H9 (cell line): Measurements from ENCODE around the gene ARHGAP8. TPM values are rescaled to one million over a fixed set of nuclear protein-coding genes. Genes with fewer than 3 reads are reported as not detected.

Experiments used
- DNase-seq: peaks from one replicate; pipeline ENCODE4 v3.0.0-alpha.2; 2017
- H2AFZ ChIP-seq: one replicate; pipeline ENCODE4 v1.6.1; 2013; ENCODE audit warnings: mild to moderate bottlenecking, low read length, control low read depth, moderate library complexity
- H2AK5ac ChIP-seq: 2 replicates; pipeline ENCODE4 v1.6.1; 2013; ENCODE audit warnings: low read length, control low read depth, mixed read lengths; ENCODE audit not compliant: insufficient read length
- H2BK120ac ChIP-seq: one replicate; pipeline ENCODE4 v1.6.1; 2013; ENCODE audit warnings: low read depth, mild to moderate bottlenecking, low read length, control low read depth, inconsistent platforms; ENCODE audit not compliant: poor library complexity, severe bottlenecking
- H2BK12ac ChIP-seq: 2 replicates; pipeline ENCODE4 v1.6.1; 2013; ENCODE audit warnings: low read length, control low read depth, mixed read lengths, low read depth; ENCODE audit not compliant: insufficient read length
- H2BK15ac ChIP-seq: 2 replicates; pipeline ENCODE4 v1.6.1; 2013; ENCODE audit warnings: low read depth, low read length, control low read depth
- H2BK20ac ChIP-seq: one replicate; pipeline ENCODE4 v1.6.1; 2013; ENCODE audit warnings: low read depth, mild to moderate bottlenecking, low read length, control low read depth, inconsistent platforms; ENCODE audit not compliant: poor library complexity, severe bottlenecking
- H2BK5ac ChIP-seq: 2 replicates; pipeline ENCODE4 v1.6.1; 2013; ENCODE audit warnings: low read length, control low read depth, mixed read lengths; ENCODE audit not compliant: insufficient read length
- H3K14ac ChIP-seq: 2 replicates; pipeline ENCODE4 v1.6.1; 2013; ENCODE audit warnings: low read length, control low read depth; ENCODE audit not compliant: insufficient read depth
- H3K18ac ChIP-seq: 2 replicates; pipeline ENCODE4 v1.6.1; 2013; ENCODE audit warnings: low read depth, mild to moderate bottlenecking, mixed read lengths, low read length, control low read depth; ENCODE audit not compliant: insufficient read length
- H3K23ac ChIP-seq: 2 replicates; pipeline ENCODE4 v1.6.1; 2013; ENCODE audit warnings: low read length, control low read depth, mixed read lengths, low read depth; ENCODE audit not compliant: insufficient read length
- H3K23me2 ChIP-seq: 2 replicates; pipeline ENCODE4 v1.6.1; 2013; ENCODE audit warnings: low read depth, mild to moderate bottlenecking, mixed read lengths, low read length, control low read depth; ENCODE audit not compliant: insufficient read length, poor library complexity, severe bottlenecking
- H3K27ac ChIP-seq: 2 replicates; pipeline ENCODE4 v1.5.1; 2013; ENCODE audit warnings: low read length, control low read depth, mixed read lengths, low read depth; ENCODE audit not compliant: insufficient read length
- H3K27me3 ChIP-seq: 2 replicates; pipeline ENCODE4 v1.6.1; 2013; ENCODE audit warnings: low read length, control low read depth, inconsistent platforms; ENCODE audit not compliant: insufficient read depth
- H3K4ac ChIP-seq: 2 replicates; pipeline ENCODE4 v1.6.1; 2013; ENCODE audit warnings: low read depth, mild to moderate bottlenecking, control low read depth, inconsistent platforms, low read length, moderate library complexity
- H3K4me1 ChIP-seq: 2 replicates; pipeline ENCODE4 v1.6.1; 2013; ENCODE audit warnings: low read length, control low read depth, inconsistent platforms; ENCODE audit not compliant: insufficient read depth
- H3K4me2 ChIP-seq: 2 replicates; pipeline ENCODE4 v1.6.1; 2013; ENCODE audit warnings: low read length, control low read depth, mixed read lengths; ENCODE audit not compliant: insufficient read length, insufficient read depth
- H3K56ac ChIP-seq: 2 replicates; pipeline ENCODE4 v1.6.1; 2013; ENCODE audit warnings: low read depth, mild to moderate bottlenecking, mixed read lengths, low read length, control low read depth; ENCODE audit not compliant: insufficient read length
- H3K79me1 ChIP-seq: 2 replicates; pipeline ENCODE4 v1.6.1; 2013; ENCODE audit warnings: low read depth, mild to moderate bottlenecking, moderate library complexity, low read length, control low read depth, inconsistent platforms; ENCODE audit not compliant: insufficient read depth, poor library complexity, severe bottlenecking
- H3K79me2 ChIP-seq: 2 replicates; pipeline ENCODE4 v1.6.1; 2013; ENCODE audit warnings: low read length, control low read depth, inconsistent platforms; ENCODE audit not compliant: insufficient read depth
- H3K9ac ChIP-seq: 2 replicates; pipeline ENCODE4 v1.6.1; 2013; ENCODE audit warnings: low read length, control low read depth, mixed read lengths; ENCODE audit not compliant: insufficient read length; ENCODE audit errors: extremely low read depth
- H3K9me3 ChIP-seq: one replicate; pipeline ENCODE4 v1.6.1; 2013; ENCODE audit warnings: low read depth, low read length, inconsistent platforms; ENCODE audit not compliant: control insufficient read depth
- H3T11ph ChIP-seq: one replicate; pipeline ENCODE4 v1.6.1; 2013; ENCODE audit warnings: mild to moderate bottlenecking, low read length, control low read depth, inconsistent platforms
- H4K20me1 ChIP-seq: one replicate; pipeline ENCODE4 v1.6.1; 2013; ENCODE audit not compliant: control insufficient read depth, insufficient read length, insufficient read depth
- H4K5ac ChIP-seq: 2 replicates; pipeline ENCODE4 v1.6.1; 2013; ENCODE audit warnings: low read depth, mild to moderate bottlenecking, mixed read lengths, low read length, control low read depth; ENCODE audit not compliant: insufficient read length
- H4K8ac ChIP-seq: replicated peaks from 2 replicates; pipeline ENCODE4 v1.6.1; 2013; ENCODE audit warnings: low read length, control low read depth, mixed read lengths, low read depth; ENCODE audit not compliant: insufficient read length
- H4K91ac ChIP-seq: 2 replicates; pipeline ENCODE4 v1.6.1; 2013; ENCODE audit warnings: low read depth, mild to moderate bottlenecking, moderate library complexity, mixed read lengths, low read length, control low read depth; ENCODE audit not compliant: insufficient read length
- H3K27ac Mint-ChIP-seq, 3 experiments: 2 replicates in 2 of 3; 3 replicates in 1 of 3; pipeline ENCODE4 v1.8.0; 2020 to 2021; ENCODE audit warnings: mixed read lengths in 3 of 3, mild to moderate bottlenecking in 1 of 3, moderate library complexity in 1 of 3
- H3K27me3 Mint-ChIP-seq: 2 replicates; pipeline ENCODE4 v1.8.0; 2021; ENCODE audit warnings: low read depth, mild to moderate bottlenecking, moderate library complexity, mixed read lengths
- H3K36me3 Mint-ChIP-seq, 3 experiments: 2 replicates in 2 of 3; 3 replicates in 1 of 3; pipeline ENCODE4 v1.8.0; 2020 to 2021; ENCODE audit warnings: low read depth in 3 of 3, mixed read lengths in 3 of 3; ENCODE audit not compliant: insufficient read depth in 1 of 3
- H3K4me1 Mint-ChIP-seq, 2 experiments: 2 replicates each; pipeline ENCODE4 v1.8.0; 2020; ENCODE audit warnings: mixed read lengths in 2 of 2
- H3K4me3 Mint-ChIP-seq, 2 experiments: 2 replicates in 1 of 2; 3 replicates in 1 of 2; pipeline ENCODE4 v1.8.0; 2020 to 2021; ENCODE audit warnings: mild to moderate bottlenecking in 2 of 2, mixed read lengths in 2 of 2, moderate library complexity in 1 of 2
- H3K9me3 Mint-ChIP-seq, 2 experiments: 2 replicates in 1 of 2; 3 replicates in 1 of 2; pipeline ENCODE4 v1.8.0; 2020; ENCODE audit warnings: mild to moderate bottlenecking in 2 of 2, mixed read lengths in 2 of 2, moderate library complexity in 1 of 2
- WGBS: extraction: QIAGEN DNeasy Blood & Tissue Kit; methylation state at CpG from one replicate; pipeline ENCODE4 v1.1.7; 2013; ENCODE audit warnings: missing lambda C conversion rate, low lambda C conversion rate, mixed read lengths; ENCODE audit not compliant: insufficient read length; ENCODE audit errors: extremely low coverage; 5-methylcytosine and 5-hydroxymethylcytosine counted together
- total RNA-seq: library from RNA; stranded (reverse); gene quantifications from 2 replicates; pipeline ENCODE4 v1.2.1, GENCODE V29; 2021
- TF ChIP-seq, protein P1 (sequence below): fragments of 200-600 bp; sonication (generic); conservative IDR thresholded peaks from 3 replicates; pipeline ENCODE4 v1.8.0; 2021; ENCODE audit warnings: antibody characterized with exemption, mild to moderate bottlenecking

The ARHGAP8 gene
- total RNA-seq, 1 experiment from 2014 or later = 35.4 TPM

GRCh38 chr22:44818727-44819126 lies 66.4 kb downstream of the ARHGAP8 start:
- WGBS = no CpG with 5 or more reads among the region's 5 CpGs
- H3K79me1 ChIP-seq = no peaks in the 10 kb centered on the region
- no peak overlapping the region for H2BK5ac ChIP-seq
- no peak overlapping the region for H3K23ac ChIP-seq
- no peak overlapping the region for H3K56ac ChIP-seq
- H2BK12ac ChIP-seq = no peak overlapping the region
- no peaks in the 10 kb centered on the region for H3K27me3 Mint-ChIP-seq
- no peaks in the 10 kb centered on the region for H3K79me2 ChIP-seq
- no peak overlapping the region for H4K91ac ChIP-seq
- H3K14ac ChIP-seq = no peak overlapping the region
- H3K4me3 Mint-ChIP-seq = no peak overlapping the region
- H2AK5ac ChIP-seq = no peak overlapping the region
- no peak overlapping the region for H3K4ac ChIP-seq
- no peaks in the 10 kb centered on the region for H3K9me3 ChIP-seq
- no peak overlapping the region for H2BK15ac ChIP-seq
- no peak overlapping the region for H3K9ac ChIP-seq
- no peak overlapping the region for H3T11ph ChIP-seq
- H3K4me1 Mint-ChIP-seq = peaks cover 17 to 31% of the 10 kb centered on the region in 2 experiments
- DNase-seq = no peak
- no peak overlapping the region for H2BK120ac ChIP-seq
- H4K20me1 ChIP-seq = no peaks in the 10 kb centered on the region
- peaks cover 10 to 27% (median 25%) of the 10 kb centered on the region in 3 experiments; a peak in 6 of 7 replicates for H3K36me3 Mint-ChIP-seq
- no peak overlapping the region for H4K8ac ChIP-seq
- H3K4me2 ChIP-seq = no peak overlapping the region
- H4K5ac ChIP-seq = no peak overlapping the region
- no peak overlapping the region for H3K27ac ChIP-seq
- no peaks in the 10 kb centered on the region for H3K23me2 ChIP-seq
- no peaks in the 10 kb centered on the region for H3K9me3 Mint-ChIP-seq
- peaks cover 3% of the 10 kb centered on the region; the same call in 1 of the 2 replicates for H3K4me1 ChIP-seq
- peak overlapping the region in 1 of 3 experiments; percentile 53; a peak in 2 of 7 replicates for H3K27ac Mint-ChIP-seq
- H3K18ac ChIP-seq = no peak overlapping the region
- H2AFZ ChIP-seq = no peak overlapping the region
- H2BK20ac ChIP-seq = no peak overlapping the region
- no peaks in the 10 kb centered on the region for H3K27me3 ChIP-seq
- TF ChIP-seq, protein P1, sequence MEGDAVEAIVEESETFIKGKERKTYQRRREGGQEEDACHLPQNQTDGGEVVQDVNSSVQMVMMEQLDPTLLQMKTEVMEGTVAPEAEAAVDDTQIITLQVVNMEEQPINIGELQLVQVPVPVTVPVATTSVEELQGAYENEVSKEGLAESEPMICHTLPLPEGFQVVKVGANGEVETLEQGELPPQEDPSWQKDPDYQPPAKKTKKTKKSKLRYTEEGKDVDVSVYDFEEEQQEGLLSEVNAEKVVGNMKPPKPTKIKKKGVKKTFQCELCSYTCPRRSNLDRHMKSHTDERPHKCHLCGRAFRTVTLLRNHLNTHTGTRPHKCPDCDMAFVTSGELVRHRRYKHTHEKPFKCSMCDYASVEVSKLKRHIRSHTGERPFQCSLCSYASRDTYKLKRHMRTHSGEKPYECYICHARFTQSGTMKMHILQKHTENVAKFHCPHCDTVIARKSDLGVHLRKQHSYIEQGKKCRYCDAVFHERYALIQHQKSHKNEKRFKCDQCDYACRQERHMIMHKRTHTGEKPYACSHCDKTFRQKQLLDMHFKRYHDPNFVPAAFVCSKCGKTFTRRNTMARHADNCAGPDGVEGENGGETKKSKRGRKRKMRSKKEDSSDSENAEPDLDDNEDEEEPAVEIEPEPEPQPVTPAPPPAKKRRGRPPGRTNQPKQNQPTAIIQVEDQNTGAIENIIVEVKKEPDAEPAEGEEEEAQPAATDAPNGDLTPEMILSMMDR = no peak
